NCI-H187 treated with DMSO at 0.1 percent for 48 hours (cell line): ENCODE data around the gene HOXA13.

Experiments
- DNase-seq: peaks from one replicate; lab custom pipeline; 2025; lab: John Stamatoyannopoulos, UW

HOXA13 gene

DNA sequence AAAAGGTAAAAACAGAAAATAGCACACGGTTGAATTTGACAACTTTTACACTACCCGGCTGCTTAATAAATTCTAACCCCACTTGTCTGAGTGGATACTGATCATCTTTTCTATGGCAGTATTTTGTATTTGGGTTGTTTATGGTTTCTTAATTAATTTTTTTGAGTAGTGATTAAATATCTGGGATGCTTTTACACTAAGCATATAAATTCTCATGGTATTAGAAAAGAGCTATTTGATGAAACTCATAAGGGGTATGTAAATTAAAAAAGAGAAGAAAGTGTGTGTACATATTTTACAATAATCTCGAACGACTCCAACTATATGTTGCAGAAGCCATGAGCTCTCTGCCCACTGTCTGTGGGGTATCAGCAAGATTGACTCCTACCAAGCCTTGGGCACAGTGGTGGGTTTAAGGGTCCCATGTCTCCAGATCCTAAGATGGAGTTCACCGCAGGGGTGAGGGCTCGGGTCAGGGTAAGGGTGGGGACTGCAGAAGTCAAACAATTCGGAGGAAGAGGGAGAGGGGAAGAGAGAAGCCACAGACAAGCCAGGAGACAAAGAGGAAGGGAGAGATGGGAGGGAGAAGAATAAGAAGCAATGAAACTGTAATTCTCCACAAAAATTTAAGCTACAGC, 7.6 kb upstream of the HOXA13 start:
- DNase-seq: no peak

DNA sequence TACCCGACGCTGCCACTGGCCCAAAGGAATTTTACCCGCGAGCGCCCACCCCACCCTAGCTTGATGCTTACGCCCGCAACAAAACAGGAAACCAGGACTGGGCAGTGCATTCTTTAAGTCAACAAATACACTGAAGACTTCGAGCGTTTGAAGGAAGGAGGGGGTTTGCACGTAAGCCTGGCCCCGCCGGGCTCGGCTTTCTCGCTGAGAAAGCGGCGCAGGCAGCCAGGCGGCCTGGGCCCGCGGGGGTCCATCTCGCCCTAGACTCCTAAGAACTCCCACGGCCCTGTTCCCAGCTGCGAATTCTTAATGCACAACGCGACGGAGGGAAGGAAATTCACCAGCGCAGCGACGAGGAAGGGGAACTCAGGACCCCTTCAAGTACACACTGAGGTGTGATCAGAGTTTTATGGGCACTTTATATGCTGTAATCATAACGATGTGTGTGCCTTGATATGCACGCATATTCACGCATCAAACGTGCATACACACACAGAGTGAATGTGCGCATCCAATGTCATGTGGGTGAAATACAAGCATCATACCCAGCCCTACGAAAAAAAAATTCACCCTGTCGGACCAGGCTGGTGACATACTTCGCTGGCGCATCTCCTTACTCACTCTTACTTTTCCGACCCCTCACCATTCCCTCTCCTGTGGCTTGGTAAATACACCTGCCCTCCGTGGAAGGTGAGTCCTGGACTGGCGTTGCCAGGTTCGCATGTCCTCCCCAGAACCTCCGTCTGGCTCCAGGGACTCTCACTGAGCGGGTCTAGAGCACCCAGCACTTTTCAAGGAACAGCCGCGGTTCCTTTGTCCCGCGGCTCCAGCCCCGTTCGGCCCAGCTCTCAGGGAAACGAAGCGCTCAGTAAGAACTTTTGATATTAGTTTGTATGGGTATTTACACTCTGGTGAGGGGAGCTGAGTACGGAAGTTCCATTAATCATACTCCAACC, 5.7 kb upstream of the HOXA13 start:
- DNase-seq: no peak

DNA sequence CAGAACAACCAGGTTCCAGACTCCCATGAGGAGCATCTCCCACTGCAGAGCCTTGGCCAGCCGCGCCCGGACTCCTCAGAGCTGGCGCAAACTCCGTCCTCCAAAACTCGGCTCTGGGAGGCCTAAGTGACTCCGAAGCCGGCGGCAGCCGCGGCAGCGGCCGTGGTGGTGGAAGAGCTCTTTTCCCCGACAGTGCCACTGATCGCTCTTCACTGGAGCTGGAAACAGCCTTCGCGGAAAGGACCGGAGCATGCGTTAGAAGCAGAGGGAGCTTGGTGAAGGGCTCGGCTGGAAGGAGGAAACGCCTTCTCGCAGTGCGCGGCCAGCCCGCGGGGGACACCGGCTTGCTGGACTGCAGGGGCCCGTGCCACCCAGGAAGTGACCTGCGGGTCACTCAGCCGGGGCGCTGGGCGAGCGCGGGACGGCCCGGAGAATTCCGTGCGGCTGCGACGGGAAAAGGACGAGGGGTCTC, 5.0 kb upstream of the HOXA13 start:
- no peak for DNase-seq

DNA sequence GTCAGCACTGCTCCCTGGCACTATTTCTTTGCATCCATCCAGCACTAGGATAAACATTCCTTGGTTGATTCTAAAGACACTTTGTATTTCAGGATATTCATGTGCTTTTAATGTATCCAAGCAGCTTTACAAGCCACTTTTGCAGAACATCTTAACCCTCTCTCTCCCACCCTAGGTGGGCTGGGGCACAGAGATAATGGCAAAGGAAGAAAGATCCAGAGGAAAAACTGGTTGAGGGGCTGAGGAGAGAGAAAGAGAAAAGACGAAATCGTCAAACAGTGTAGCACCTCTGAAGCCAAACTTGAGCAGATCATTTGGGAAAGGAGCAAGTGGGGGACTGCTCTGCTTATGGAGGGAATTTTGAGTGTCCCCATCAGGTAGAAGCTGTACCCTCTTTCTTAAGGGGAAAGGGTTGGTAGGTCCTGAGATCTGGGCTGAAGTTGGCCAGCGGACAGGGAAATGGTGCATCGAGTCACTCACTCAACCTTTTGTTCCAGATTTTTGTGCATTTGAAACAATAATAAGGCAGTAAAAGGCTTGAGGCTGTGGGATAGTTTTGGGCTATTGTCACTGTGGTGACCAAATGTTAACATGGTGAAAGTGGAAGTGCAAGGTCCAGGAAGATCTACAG, 4.2 kb upstream of the HOXA13 start:
- no peak for DNase-seq

DNA sequence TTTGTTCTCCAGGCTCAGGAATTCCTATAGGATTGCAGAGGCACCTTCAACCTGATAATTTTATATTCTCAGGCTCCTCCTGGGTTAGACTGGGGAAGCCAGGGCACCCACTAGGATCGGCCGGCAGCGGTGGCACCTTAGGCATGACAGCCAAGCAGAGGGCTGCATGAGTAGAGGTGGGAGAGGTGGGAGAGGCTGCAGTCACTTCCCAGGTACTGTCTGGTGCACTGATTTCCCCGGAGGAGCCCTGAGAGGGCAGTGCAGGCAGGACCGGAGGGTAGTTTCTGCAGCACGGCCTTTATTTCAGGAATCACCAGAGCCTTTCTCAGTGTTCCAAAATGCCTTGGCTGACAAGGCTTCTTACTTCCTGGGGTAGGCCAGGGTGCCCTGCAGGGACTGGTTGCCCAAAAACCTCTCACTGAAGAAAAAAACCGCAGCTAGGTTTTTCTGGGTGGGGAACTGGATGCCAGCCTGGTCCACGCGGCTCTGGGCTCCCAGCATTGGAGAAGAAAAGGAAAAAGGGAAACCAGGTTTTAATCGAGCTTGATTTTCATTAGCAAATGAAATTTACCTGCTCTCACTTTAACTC, 3.6 kb upstream of the HOXA13 start:
- DNase-seq: no peak

DNA sequence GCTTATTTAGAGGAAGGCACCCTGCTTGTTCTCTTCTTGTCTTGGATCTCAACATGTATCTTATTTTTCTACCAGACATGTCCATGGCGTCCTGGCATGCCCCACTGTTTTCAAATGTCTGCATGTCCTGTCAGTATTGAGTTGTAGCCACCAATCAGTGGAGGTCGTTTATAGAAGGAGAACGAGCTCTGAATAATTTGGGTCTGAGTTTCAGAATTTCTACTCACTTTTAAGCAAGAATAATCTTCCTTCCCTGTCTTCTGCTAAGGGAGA, 2.9 kb upstream of the HOXA13 start:
- DNase-seq: no peak

DNA sequence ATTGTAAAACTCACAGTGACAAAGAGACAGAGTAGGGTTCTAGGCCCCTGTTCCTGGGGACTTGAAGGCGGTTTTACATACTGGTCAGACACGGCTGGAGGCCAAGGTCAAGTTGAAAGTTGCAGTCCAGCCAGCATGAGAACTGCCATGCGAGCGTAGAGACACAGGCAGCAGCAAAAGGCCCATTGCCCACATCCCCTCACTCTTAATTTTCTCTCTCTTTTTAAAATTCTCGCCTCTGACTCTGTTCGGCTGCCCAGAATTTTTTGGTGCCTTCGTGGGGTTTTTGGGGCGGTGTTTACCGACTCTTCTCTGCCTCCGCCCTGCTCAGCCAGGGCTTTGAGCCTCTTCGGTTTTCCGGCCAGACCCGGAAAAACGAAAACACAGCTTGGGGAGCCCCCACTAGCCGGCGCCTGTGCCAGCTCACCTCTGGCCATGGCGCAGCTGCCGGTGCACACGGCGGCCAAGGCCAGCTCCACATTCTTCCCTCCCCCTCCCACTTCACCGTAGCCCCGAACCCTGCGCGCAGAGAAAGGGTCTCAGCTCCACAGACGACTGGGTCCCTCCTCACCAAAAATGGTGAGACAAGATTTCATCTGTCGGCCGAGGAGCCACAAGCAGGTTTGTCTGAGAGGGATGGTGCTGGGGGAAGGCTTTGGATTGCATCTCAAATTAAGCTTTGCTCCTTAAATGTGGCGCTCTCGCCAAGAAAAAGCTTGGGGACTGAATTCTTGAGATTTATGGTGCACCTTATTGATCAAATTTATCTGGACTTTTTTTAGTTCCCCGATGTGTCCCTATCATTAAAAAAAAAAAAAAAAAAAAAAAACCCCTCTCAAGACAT, 2.3 kb upstream of the HOXA13 start:
- no peak for DNase-seq

DNA sequence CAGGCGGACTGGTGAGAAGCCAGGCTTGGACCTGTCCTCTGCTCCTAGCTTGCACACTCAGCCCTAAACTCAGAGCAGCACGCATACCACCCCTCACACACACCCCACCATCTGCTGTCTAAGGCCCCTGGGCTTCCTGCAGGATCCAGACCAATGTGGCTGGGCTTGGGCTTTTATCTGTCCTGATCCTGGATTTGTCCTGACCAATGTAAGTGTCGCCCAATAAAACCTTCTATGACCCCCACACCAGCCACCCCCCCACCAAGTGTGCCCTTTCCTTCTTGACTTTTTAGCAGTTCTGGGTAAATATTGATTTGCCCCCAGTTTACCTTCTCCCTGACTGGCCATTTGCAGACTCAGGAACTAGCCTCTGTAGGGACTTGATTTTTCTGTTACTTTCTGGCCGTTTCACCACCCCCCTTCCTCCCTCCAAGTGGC, 1.7 kb upstream of the HOXA13 start:
- no peak for DNase-seq

DNA sequence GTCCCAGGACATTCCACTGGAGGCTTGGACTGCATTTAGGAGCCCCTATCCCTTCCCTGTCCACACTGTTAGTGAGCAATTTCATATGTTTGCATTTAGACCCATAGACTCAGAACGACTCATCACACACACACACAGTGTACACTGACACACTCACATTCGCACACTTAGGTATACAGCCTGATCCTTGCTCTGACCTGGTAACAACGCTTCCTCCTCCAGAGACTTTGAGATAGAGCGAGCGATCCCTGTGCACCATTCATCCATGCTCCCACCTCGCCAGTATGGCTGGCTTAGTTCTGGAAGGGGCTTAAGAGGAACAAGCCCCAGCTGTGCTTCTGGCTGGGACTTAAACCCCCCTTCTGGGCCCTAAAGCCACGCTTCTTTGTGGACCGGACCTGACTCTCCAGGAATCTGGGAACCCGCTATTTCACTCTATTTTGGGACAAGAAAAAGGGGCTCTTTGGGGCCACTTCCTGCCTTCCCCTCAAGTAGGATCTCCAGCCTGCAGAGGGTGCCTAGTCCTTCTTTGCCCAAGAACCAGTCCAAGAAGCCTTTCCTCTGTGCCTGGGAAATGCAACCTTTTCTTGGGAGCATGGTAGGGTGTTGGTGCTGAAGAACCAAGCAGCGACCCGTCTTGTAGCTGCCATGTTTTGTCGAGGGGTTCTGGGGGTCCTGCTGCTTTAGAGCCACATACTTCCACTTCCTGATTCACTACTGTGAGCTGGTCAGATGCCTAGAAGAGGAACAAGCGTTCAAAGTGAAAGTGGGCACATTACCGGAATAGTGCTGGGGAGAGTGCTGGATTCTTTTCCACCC, 1.1 kb upstream of the HOXA13 start:
- DNase-seq: no peak

DNA sequence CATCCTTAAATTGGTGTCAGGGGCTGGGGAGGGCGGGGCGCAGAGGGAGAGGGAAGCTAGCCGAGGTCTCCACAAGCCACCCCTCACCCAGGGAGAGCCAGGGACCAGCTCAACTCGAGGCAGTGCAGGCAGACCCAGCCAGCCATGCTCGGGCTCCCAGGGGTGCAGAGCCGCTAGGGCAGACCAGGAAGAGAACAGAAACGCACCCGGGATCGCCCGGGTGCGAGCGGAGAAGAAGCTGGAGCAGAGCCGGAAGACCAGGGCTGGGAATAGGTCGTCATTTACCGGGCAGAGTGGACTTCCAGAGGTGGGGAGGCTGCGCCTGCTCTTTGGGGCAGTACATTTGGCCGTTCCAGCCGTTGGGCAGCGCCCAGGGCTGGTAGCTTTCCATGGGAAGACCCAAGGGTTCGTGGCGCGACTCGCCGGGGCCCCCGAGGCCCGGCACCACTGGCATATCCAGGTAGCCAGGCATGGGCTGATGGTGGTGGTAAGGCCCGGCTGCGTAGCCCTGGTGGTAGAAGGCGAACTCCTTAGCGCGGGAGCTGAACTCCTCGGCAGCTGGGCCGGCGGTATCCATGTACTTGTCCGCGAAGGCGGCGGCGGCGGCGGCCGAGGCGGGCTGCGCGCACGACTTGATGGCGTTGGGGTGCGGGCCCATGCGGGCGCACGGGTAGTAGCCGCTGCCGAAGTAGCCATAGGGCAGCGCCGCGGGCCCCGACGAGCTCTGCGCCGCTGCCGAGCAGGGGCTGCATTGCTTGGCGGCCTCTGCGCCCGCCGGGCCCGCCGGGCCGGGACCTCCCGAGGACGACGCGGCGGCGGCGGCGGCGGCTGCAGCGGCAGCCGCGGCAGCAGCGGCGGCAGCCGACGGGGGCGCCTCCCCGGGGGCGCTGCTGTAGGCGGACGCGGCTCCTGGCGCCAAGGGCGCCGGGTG, 755 bp downstream of the HOXA13 start:
- no peak for DNase-seq

DNA sequence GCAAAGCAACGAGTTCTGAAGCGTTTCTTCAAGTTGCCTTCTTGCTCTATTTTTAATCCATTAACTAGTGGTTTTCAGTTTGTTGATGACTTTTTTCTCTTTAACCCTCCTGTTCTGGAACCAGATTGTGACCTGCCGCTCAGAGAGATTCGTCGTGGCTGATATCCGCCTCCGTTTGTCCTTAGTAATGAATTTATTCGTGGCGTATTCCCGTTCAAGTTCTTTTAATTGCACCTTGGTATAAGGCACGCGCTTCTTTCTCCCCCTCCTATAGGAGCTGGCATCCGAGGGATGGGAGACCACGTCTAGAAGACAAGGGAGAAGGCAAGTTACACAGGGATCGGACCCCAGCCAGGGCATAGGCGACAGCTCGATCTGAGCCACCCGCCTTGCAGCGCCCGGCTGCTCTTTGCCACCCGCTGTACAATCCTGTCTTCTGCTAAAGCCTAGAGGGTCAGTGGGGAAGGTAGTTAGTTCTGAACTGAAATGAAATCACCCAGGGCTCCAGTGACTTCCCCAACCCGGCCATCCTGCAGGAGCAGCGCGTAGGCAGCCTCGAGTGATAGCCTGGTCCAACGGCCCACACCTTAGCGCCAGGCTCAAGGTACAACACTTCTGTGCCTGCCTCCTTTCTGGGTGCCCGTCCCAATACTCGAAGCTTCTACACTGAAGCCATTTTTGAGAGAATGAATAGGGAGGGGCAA, 1.6 kb downstream of the HOXA13 start:
- no peak for DNase-seq

DNA sequence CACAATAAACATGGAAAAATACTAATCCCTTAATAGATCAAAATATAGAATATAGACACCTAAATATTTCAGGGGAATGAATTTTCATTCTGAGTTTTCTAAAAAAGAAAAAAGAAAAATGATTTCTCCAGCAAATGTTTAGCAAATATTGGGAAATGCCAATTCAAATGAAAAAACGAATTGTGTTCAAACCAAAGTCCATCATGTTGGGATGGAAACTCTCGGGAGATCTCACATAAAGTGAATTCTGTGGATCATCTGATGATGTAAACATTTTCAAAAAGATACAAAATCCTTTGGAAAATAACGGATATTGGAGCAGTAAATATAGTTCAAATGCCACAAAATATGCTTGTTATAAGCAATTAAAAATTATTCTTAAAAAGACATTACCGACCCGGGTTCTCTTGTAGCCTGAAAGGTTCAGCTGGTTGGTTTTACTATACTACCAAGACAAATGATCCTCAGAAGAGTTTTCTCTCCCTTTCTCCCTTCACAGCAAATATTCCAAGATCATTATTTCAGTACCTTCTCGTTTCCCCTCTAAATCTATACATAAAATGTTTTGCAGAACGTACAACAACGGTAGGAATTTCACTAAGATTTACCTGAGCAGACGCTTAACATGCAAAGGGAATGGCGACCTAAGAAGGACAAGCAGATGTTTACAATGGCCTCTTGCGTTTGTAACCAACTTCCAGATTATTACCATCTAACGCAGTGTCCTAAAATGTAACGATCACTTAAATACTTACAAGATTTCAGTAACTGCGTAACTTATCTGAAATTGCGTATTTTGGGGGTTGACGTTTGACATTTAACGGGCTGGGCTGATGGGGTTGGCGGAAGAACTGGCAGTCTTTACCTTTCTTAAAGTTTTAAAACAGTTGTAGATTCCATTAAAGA, 2.5 kb downstream of the HOXA13 start:
- DNase-seq: no peak

DNA sequence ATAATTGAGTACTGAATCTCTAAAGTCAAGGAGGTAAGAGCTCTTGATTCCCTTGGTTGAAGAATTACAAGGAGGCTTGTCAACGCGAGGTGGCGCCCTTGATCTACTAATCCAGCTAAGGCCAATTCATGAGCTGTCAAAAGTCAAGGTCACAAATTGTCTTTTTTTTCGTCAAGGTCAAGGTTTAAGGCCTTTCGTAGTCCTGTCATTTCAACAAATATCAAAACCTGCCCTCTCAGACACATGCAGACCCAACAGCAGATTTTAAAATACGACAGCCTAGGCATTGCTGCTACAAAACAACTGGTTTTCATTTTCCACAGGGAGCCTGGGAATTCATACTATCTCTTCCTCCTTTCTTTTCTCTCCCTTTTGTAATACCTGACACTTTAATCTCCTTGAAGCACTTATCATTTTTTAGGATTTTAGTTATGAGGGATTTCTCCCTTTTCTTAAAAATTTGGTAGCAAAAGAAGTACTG, 3.6 kb downstream of the HOXA13 start:
- DNase-seq: no peak

DNA sequence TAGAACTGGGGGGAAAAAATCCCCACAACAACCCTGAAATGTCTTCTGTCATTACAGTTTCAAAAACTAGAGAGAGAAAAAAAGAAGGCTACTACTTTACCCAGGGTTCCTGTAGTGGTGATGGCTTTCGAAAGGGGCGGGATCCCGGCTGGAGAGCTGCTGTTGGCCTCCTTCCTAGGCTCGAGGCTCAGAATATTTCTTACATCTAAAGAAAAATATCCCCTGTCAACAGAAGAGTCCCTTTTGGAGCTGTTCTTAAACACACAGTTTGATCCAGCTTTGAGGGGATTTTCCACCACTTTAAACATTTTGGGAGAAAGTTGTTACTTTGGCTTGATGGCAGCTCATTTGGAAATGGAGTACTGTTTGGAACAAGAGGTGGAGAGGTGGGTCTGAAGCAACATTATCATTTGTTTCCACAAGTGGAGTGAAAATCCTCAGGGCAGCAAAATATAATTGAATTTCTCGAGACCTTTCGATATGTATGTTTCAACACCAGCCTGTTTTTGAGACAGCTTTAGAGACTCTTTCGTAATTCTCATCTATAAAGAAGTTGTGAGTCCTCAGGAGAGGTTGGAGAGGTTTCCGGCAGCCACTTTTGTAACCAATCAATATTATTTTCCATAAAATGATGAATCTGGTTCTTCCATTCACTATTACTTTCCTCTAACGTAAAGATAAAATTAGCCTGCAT, 5.1 kb downstream of the HOXA13 start:
- no peak for DNase-seq

DNA sequence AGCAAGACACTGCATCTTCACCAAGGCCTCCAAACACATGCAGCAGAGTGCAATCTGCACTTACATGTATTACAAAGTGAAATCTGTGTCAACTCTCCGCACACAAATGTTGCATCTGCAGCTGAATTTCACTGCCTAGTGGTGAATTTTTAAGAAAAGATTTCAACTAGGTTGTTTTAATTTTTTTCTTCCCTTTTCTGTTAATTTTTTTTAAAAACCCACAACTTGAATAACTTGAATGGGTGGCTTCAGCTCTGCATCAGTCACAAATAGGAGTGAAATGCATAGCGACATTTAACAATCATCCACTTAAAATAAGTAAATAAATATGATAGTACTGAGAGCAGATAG, 5.9 kb downstream of the HOXA13 start:
- no peak for DNase-seq

DNA sequence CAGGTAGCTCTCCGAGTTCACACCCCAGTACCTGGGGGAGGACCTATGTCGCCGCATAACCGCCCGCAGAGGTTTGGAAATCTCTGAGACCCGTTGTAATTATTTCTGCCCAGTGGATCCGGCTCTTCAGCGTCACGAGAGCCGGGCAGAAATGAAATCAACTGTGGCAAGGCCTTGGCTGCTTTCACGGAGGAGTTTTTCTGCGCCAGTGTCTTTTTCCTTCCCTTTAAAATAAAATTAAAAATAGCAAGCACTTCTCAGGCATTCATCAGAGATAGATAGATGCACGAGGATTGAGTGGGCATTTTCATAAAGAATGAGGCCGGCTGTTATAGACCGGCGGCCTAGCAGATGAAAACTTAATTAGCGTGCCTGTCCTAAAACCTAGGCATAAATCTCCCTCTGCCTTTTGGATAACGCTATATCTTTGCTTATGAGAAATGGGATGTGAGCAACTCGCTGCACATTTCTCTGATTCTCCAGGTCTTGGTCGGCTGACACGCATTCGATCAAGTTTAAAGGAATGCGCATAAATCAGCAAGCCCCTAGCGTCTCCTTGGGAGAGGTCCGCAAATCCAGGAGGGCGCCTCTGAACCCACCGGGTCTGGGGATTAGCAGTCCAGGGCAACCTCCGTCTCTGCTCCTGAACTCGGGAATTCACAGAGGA, 6.4 kb downstream of the HOXA13 start:
- DNase-seq: no peak
